Activated T-helper 2 cell treated with anti-CD3 and anti-CD28 coated beads, Interferon-gamma antibody, Interleukin-2, Interleukin-4, amounts not matched to agents 10 μg/mL and 5 μg/mL and 100 μg/mL, durations not matched to agents 14 hours and 24 hours and 36 hours (primary cell): ENCODE results near the gene ABCC4. TPM values are rescaled to one million over a fixed set of nuclear protein-coding genes. Genes with fewer than 3 reads are reported as not detected.

ENCODE experiments used
- DNase-seq: peaks from one replicate; pipeline ENCODE4 v3.0.0; 2021; ENCODE audit warnings: low spot score
- H3K27ac Mint-ChIP-seq: one replicate; pipeline ENCODE4 v1.8.0; 2021; ENCODE audit warnings: mixed read lengths
- H3K27me3 Mint-ChIP-seq: one replicate; pipeline ENCODE4 v1.8.0; 2021; ENCODE audit warnings: low read depth, mixed read lengths
- H3K36me3 Mint-ChIP-seq: one replicate; pipeline ENCODE4 v1.8.0; 2021; ENCODE audit warnings: low read depth, mixed read lengths
- H3K4me1 Mint-ChIP-seq: one replicate; pipeline ENCODE4 v1.8.0; 2021; ENCODE audit warnings: low read depth, mixed read lengths
- H3K4me3 Mint-ChIP-seq: one replicate; pipeline ENCODE4 v1.8.0; 2021; ENCODE audit warnings: low read depth, mild to moderate bottlenecking, moderate library complexity, mixed read lengths
- H3K9me3 Mint-ChIP-seq: one replicate; pipeline ENCODE4 v1.8.0; 2021; ENCODE audit warnings: mixed read lengths
- intact Hi-C: fragments of 100-400 bp; cut with micrococcal nuclease; formaldehyde crosslinking; loops from one replicate; pipeline ENCODE4 v1.15.1; 2023
- total RNA-seq: library from RNA; stranded (reverse); gene quantifications from 2 replicates; pipeline ENCODE4 v1.2.3, GENCODE V29; 2022

Gene ABCC4
- total RNA-seq, 1 donor from 2014 or later = 19.6 TPM

GRCh38 chr13:95140502-95140901 lies 160.7 kb downstream of the ABCC4 start:
- Mint-ChIP-seq H3K27me3 (no peaks in the 10 kb centered on the region), H3K4me1 (peaks cover 15% of the 10 kb centered on the region), H3K9me3 (peaks cover 7% of the 10 kb centered on the region), H3K27ac (no peak overlapping the region), H3K36me3 (peaks cover 46% of the 10 kb centered on the region), H3K4me3 (no peak overlapping the region)
- DNase-seq = no peak
- intact Hi-C loops = no loop called here

GRCh38 chr13:95138876-95139585 lies 162.2 kb downstream of the ABCC4 start:
- H3K27me3 Mint-ChIP-seq = no peaks in the 10 kb centered on the region
- no peak overlapping the region for H3K27ac Mint-ChIP-seq
- peaks cover 34% of the 10 kb centered on the region for H3K36me3 Mint-ChIP-seq
- no peak for DNase-seq
- intact Hi-C loops = no loop called here
- H3K4me3 Mint-ChIP-seq = no peak overlapping the region
- H3K9me3 Mint-ChIP-seq = no peaks in the 10 kb centered on the region
- H3K4me1 Mint-ChIP-seq = peaks cover 7% of the 10 kb centered on the region

- Mint-ChIP-seq H3K9me3 (no peaks in the 10 kb centered on the region), H3K4me3 (no peak overlapping the region), H3K27me3 (no peaks in the 10 kb centered on the region), H3K27ac (no peak overlapping the region), H3K4me1 (peaks cover 7% of the 10 kb centered on the region), H3K36me3 (peaks cover 32% of the 10 kb centered on the region)
- intact Hi-C loops = no loop called here
- no peak for DNase-seq
Measured at GRCh38 chr13:95137096-95137495, 164.2 kb downstream of the ABCC4 start.

GRCh38 chr13:95136638-95137037 lies 164.6 kb downstream of the ABCC4 start:
- H3K4me1 Mint-ChIP-seq = peaks cover 7% of the 10 kb centered on the region

GRCh38 chr13:95133498-95133897 lies 167.8 kb downstream of the ABCC4 start:
- no peaks in the 10 kb centered on the region for H3K27me3 Mint-ChIP-seq
- no peak overlapping the region for H3K4me3 Mint-ChIP-seq
- no peak for DNase-seq
- H3K27ac Mint-ChIP-seq = no peak overlapping the region
- intact Hi-C loops = no loop called here
- no peaks in the 10 kb centered on the region for H3K9me3 Mint-ChIP-seq
- H3K4me1 Mint-ChIP-seq = peaks cover 6% of the 10 kb centered on the region
- H3K36me3 Mint-ChIP-seq = no peaks in the 10 kb centered on the region

More at GRCh38 chr13:95136638-95137037, 164.6 kb downstream of the ABCC4 start:
- H3K36me3 Mint-ChIP-seq = peaks cover 27% of the 10 kb centered on the region
- intact Hi-C loops = no loop called here
- no peak overlapping the region for H3K27ac Mint-ChIP-seq
- no peak for DNase-seq
- no peaks in the 10 kb centered on the region for H3K27me3 Mint-ChIP-seq
- H3K4me3 Mint-ChIP-seq = no peak overlapping the region
- no peaks in the 10 kb centered on the region for H3K9me3 Mint-ChIP-seq

- intact Hi-C loops = no loop called here
- H3K4me3 Mint-ChIP-seq = no peak overlapping the region
- no peak overlapping the region for H3K27ac Mint-ChIP-seq
- no peaks in the 10 kb centered on the region for H3K36me3 Mint-ChIP-seq
- no peak for DNase-seq
- H3K4me1 Mint-ChIP-seq = no peaks in the 10 kb centered on the region
- H3K9me3 Mint-ChIP-seq = no peaks in the 10 kb centered on the region
- H3K27me3 Mint-ChIP-seq = no peaks in the 10 kb centered on the region
Measured at GRCh38 chr13:95129004-95129403, 172.2 kb downstream of the ABCC4 start.

GRCh38 chr13:95128045-95128643 lies 173.1 kb downstream of the ABCC4 start:
- Mint-ChIP-seq H3K36me3 (peaks cover under 1% of the 10 kb centered on the region), H3K27me3 (no peaks in the 10 kb centered on the region), H3K27ac (no peak overlapping the region), H3K4me3 (no peak overlapping the region), H3K9me3 (no peaks in the 10 kb centered on the region), H3K4me1 (no peaks in the 10 kb centered on the region)
- DNase-seq = no peak
- intact Hi-C loops = no loop called here

- Mint-ChIP-seq H3K36me3 (peaks cover 7% of the 10 kb centered on the region), H3K4me3 (no peak overlapping the region), H3K4me1 (peaks cover 13% of the 10 kb centered on the region), H3K27me3 (no peaks in the 10 kb centered on the region), H3K27ac (no peak overlapping the region), H3K9me3 (no peaks in the 10 kb centered on the region)
- DNase-seq = no peak
- intact Hi-C loops = no loop called here
Measured at GRCh38 chr13:95124959-95125358, 176.3 kb downstream of the ABCC4 start.

- intact Hi-C loops = no loop called here
- Mint-ChIP-seq H3K4me3 (no peak overlapping the region), H3K9me3 (no peaks in the 10 kb centered on the region)
Measured at GRCh38 chr13:95123726-95124125, 177.5 kb downstream of the ABCC4 start.

GRCh38 chr13:95122063-95122462 lies 179.2 kb downstream of the ABCC4 start:
- Mint-ChIP-seq H3K4me3 (no peak overlapping the region), H3K27me3 (no peaks in the 10 kb centered on the region), H3K36me3 (peaks cover 7% of the 10 kb centered on the region), H3K4me1 (peaks cover 15% of the 10 kb centered on the region), H3K9me3 (no peaks in the 10 kb centered on the region), H3K27ac (peak overlapping the region; percentile 15)
- intact Hi-C loops = no loop called here
- DNase-seq = no peak

More at GRCh38 chr13:95123726-95124125, 177.5 kb downstream of the ABCC4 start:
- peaks cover 13% of the 10 kb centered on the region for H3K4me1 Mint-ChIP-seq
- no peaks in the 10 kb centered on the region for H3K27me3 Mint-ChIP-seq
- H3K36me3 Mint-ChIP-seq = peaks cover 7% of the 10 kb centered on the region
- no peak for DNase-seq
- no peak overlapping the region for H3K27ac Mint-ChIP-seq

- peaks cover 15% of the 10 kb centered on the region for H3K4me1 Mint-ChIP-seq
- H3K9me3 Mint-ChIP-seq = no peaks in the 10 kb centered on the region
- no peak overlapping the region for H3K27ac Mint-ChIP-seq
- no peaks in the 10 kb centered on the region for H3K27me3 Mint-ChIP-seq
- intact Hi-C loops = no loop called here
- no peak overlapping the region for H3K4me3 Mint-ChIP-seq
- H3K36me3 Mint-ChIP-seq = peaks cover 7% of the 10 kb centered on the region
- no peak for DNase-seq
Measured at GRCh38 chr13:95121516-95121915, 179.7 kb downstream of the ABCC4 start.

- intact Hi-C loops = no loop called here
- H3K4me3 Mint-ChIP-seq = no peak overlapping the region
- H3K4me1 Mint-ChIP-seq = peaks cover 15% of the 10 kb centered on the region
- peaks cover 7% of the 10 kb centered on the region for H3K36me3 Mint-ChIP-seq
- no peak for DNase-seq
- no peak overlapping the region for H3K27ac Mint-ChIP-seq
- H3K9me3 Mint-ChIP-seq = no peaks in the 10 kb centered on the region
- H3K27me3 Mint-ChIP-seq = no peaks in the 10 kb centered on the region
Measured at GRCh38 chr13:95120650-95121049, 180.6 kb downstream of the ABCC4 start.

- H3K36me3 Mint-ChIP-seq = peaks cover 9% of the 10 kb centered on the region
- peaks cover 15% of the 10 kb centered on the region for H3K4me1 Mint-ChIP-seq
- intact Hi-C loops = no loop called here
- H3K4me3 Mint-ChIP-seq = no peak overlapping the region
- H3K9me3 Mint-ChIP-seq = no peaks in the 10 kb centered on the region
- no peak for DNase-seq
- no peak overlapping the region for H3K27ac Mint-ChIP-seq
- no peaks in the 10 kb centered on the region for H3K27me3 Mint-ChIP-seq
Measured at GRCh38 chr13:95118541-95119324, 182.5 kb downstream of the ABCC4 start.
